Keratinocyte (primary cell): Measurements from ENCODE around the gene KLF12. TPM values are rescaled to one million over a fixed set of nuclear protein-coding genes. Genes with fewer than 3 reads are reported as not detected.

Source experiments
- DNase-seq: peaks from one replicate; pipeline ENCODE4 v3.0.0-alpha.2; 2011; ENCODE audit warnings: low read depth, missing footprints, low spot score
- FAIRE-seq: peaks from 2 replicates; lab custom pipeline; 2011; peaks lifted over from hg19 to GRCh38; lab: Jason Lieb, UNC
- H2AFZ ChIP-seq: 2 replicates; pipeline ENCODE4 v1.6.0; 2012; ENCODE audit warnings: low read length, control low read depth, inconsistent platforms; ENCODE audit not compliant: control insufficient read depth
- H3K27ac ChIP-seq: 2 replicates; pipeline ENCODE4 v1.5.1; 2011; ENCODE audit warnings: low read length; ENCODE audit not compliant: control insufficient read depth, insufficient read depth
- H3K27me3 ChIP-seq: 3 replicates; pipeline ENCODE4 v1.6.0; 2011; ENCODE audit warnings: low read length; ENCODE audit not compliant: control insufficient read depth, insufficient read depth; ENCODE audit errors: extremely low read depth
- H3K36me3 ChIP-seq, 2 experiments: 2 replicates in 1 of 2; 3 replicates in 1 of 2; pipeline ENCODE4 v1.5.1; 2011; ENCODE audit warnings: low read length in 2 of 2, mild to moderate bottlenecking in 1 of 2; ENCODE audit not compliant: control insufficient read depth in 2 of 2, insufficient read depth in 2 of 2; ENCODE audit errors: extremely low read depth in 1 of 2
- H3K4me1 ChIP-seq: 3 replicates; pipeline ENCODE4 v1.5.1; 2011; ENCODE audit warnings: low read length; ENCODE audit not compliant: control insufficient read depth, insufficient read depth; ENCODE audit errors: extremely low read depth
- H3K4me2 ChIP-seq: 3 replicates; pipeline ENCODE4 v1.6.0; 2011; ENCODE audit warnings: low read depth, low read length; ENCODE audit not compliant: control insufficient read depth, insufficient read depth; ENCODE audit errors: extremely low read depth
- H3K4me3 ChIP-seq, 3 experiments: fragments of 200-600 bp in 1 of 3; sonication (generic) in 1 of 3; 2 replicates in 2 of 3; 3 replicates in 1 of 3; pipeline ENCODE4 v1.5.1; 2011 to 2016; ENCODE audit warnings: low read length in 3 of 3, mild to moderate bottlenecking in 3 of 3, control low read depth in 2 of 3, inconsistent platforms in 1 of 3, low read depth in 1 of 3, mixed read lengths in 1 of 3, mixed run types in 1 of 3, moderate library complexity in 1 of 3; ENCODE audit not compliant: control insufficient read depth in 2 of 3, insufficient read depth in 2 of 3; ENCODE audit errors: extremely low read depth in 1 of 3
- H3K79me2 ChIP-seq: 2 replicates; pipeline ENCODE4 v1.6.0; 2012; ENCODE audit warnings: low read length; ENCODE audit not compliant: control insufficient read depth, insufficient read depth
- H3K9ac ChIP-seq: 3 replicates; pipeline ENCODE4 v1.6.0; 2011; ENCODE audit warnings: low read length; ENCODE audit not compliant: control insufficient read depth, insufficient read depth; ENCODE audit errors: extremely low read depth
- H3K9me1 ChIP-seq: 3 replicates; pipeline ENCODE4 v1.6.0; 2011; ENCODE audit warnings: low read length; ENCODE audit not compliant: control insufficient read depth, insufficient read depth; ENCODE audit errors: extremely low read depth
- H3K9me3 ChIP-seq: 2 replicates; pipeline ENCODE4 v1.5.1; 2012; ENCODE audit warnings: low read depth, low read length; ENCODE audit not compliant: control insufficient read depth
- H4K20me1 ChIP-seq: 3 replicates; pipeline ENCODE4 v1.6.0; 2011; ENCODE audit warnings: low read length; ENCODE audit not compliant: control insufficient read depth, insufficient read depth; ENCODE audit errors: extremely low read depth
- CTCF ChIP-seq, 3 experiments: IDR thresholded peaks in 1 of 3; conservative IDR thresholded peaks in 1 of 3; optimal IDR thresholded peaks in 1 of 3; 2 replicates in 2 of 3; 3 replicates in 1 of 3; pipeline versions ENCODE3 to v1.5.1; 2011; ENCODE audit warnings: low read length in 3 of 3, mild to moderate bottlenecking in 3 of 3, moderate library complexity in 2 of 3, control low read depth in 1 of 3, inconsistent platforms in 1 of 3; ENCODE audit not compliant: insufficient read depth in 2 of 3; ENCODE audit errors: extremely low read depth in 1 of 3
- EZH2 ChIP-seq: IDR thresholded peaks from one replicate; pipeline ENCODE4 v1.6.1; 2012; ENCODE audit warnings: inconsistent platforms, mild to moderate bottlenecking, low read length, moderate library complexity
- dilution Hi-C: fragments of 300-500 bp; cut with MboI; formaldehyde crosslinking; loops from one replicate; pipeline ENCODE4 v1.7.0; 2020; ENCODE audit warnings: low sequenced_read_pairs; ENCODE audit not compliant: extremely low pct_ligation_motif_present
- polyA plus RNA-seq, 5 experiments: library from polyadenylated mRNA; depleted of rRNA in 3 of 5; stranded (reverse) in 3 of 5; stranded (forward) in 1 of 5; unstranded in 1 of 5; fragments of >200 nt; gene quantifications; 1 replicate in 1 of 5; 2 replicates in 3 of 5; 3 replicates in 1 of 5; pipeline versions ENCODE4 v1.2.1 to v1.2.3, GENCODE V29; 2011 to 2012; ENCODE audit warnings: missing spikeins in 2 of 5, low read depth in 1 of 5, low replicate concordance in 1 of 5

KLF12 gene
- polyA plus RNA-seq, 1 donor (not counting 4 experiments of a cell fraction or from before 2014, with no cell fraction given): 6.1 TPM

- Histone ChIP-seq H3K36me3 (no peaks in the 10 kb centered on the region), H3K4me3 (no peak overlapping the region), H3K9ac (no peak overlapping the region), H3K27ac (no peak overlapping the region), H3K79me2 (no peaks in the 10 kb centered on the region), H3K9me1 (no peaks in the 10 kb centered on the region), H3K4me2 (no peak overlapping the region), H3K9me3 (no peaks in the 10 kb centered on the region), H3K27me3 (no peaks in the 10 kb centered on the region), H2AFZ (no peak overlapping the region), H3K4me1 (no peaks in the 10 kb centered on the region), H4K20me1 (no peaks in the 10 kb centered on the region)
- DNase-seq (no peak), FAIRE-seq (no peak)
- dilution Hi-C loops: no loop called here
- TF ChIP-seq EZH2 (no peak), CTCF (optimal IDR thresholded peaks at IDR 0.05 in 1 of 3, IDR thresholded peaks at IDR 0.05 in 1 of 3, conservative IDR thresholded peaks at IDR 0.05 in 1 of 3; ENCODE audit: extremely low read depth in 1 of 3, insufficient read depth in 2 of 3, low read length in 3 of 3) (no peak)
These were observed 24.6 kb upstream of the KLF12 start for GRCh38 chr13:74158571-74159352.

GRCh38 chr13:74158028-74158427 lies 23.8 kb upstream of the KLF12 start:
- H3K9ac ChIP-seq: no peak overlapping the region
- H3K9me1 ChIP-seq: no peaks in the 10 kb centered on the region
- dilution Hi-C loops: no loop called here
- H3K36me3 ChIP-seq: no peaks in the 10 kb centered on the region
- no peaks in the 10 kb centered on the region for H3K27me3 ChIP-seq
- H4K20me1 ChIP-seq: no peaks in the 10 kb centered on the region
- H3K9me3 ChIP-seq: no peaks in the 10 kb centered on the region
- no peak overlapping the region for H2AFZ ChIP-seq
- TF ChIP-seq CTCF (optimal IDR thresholded peaks at IDR 0.05 in 1 of 3, IDR thresholded peaks at IDR 0.05 in 1 of 3, conservative IDR thresholded peaks at IDR 0.05 in 1 of 3; ENCODE audit: extremely low read depth in 1 of 3, insufficient read depth in 2 of 3, low read length in 3 of 3): no peak
- no peak for TF ChIP-seq EZH2
- no peak overlapping the region for H3K4me3 ChIP-seq
- no peaks in the 10 kb centered on the region for H3K79me2 ChIP-seq
- H3K4me2 ChIP-seq: no peak overlapping the region
- H3K27ac ChIP-seq: no peak overlapping the region
- no peaks in the 10 kb centered on the region for H3K4me1 ChIP-seq
- DNase-seq: no peak
- no peak for FAIRE-seq
